DMS53 treated with DMSO at 0.1 percent for 48 hours (cell line): ENCODE measurements around the gene RAD23A.

Source experiments
- DNase-seq: peaks from one replicate; lab custom pipeline; 2025; ENCODE audit not compliant: unreplicated experiment; lab: John Stamatoyannopoulos, UW

Gene RAD23A

DNA sequence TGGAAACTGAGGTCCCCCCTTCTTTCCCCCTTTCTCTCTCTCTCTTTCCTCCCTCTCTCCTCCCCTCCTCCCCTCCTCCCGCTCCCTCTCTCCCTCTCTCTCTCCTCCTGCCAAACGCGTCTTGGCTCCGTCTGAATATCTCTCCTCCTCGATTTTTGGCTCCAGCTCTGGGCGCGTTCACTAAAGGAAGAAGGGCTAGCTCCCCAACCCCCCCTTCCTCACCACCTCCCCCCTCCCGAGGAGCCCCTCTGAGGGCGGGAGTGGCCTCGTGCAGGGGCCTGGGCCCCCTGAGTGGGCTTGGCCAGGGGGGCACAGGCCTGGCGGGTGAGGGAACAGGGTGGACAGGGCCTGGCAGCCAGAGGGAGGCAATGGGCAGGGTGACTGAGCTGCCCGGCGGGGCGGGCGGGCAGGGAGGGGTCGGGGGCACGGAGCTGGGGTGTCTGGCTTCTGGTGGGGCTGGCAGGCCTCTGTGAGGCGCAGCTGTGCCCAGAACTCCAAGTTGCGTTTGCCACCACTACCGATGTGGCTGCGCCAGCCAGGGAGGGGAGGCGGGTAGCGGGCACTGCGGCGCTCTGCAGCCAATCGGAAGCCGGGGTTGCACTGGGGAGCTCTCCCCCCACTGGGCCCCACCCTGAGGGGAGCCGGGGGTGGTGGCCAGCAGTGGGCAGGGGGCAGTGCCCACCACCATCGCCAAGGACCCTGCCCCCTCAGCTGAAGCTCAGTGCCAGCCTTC lies 56.7 kb downstream of the RAD23A start:
- no peak for DNase-seq

DNA sequence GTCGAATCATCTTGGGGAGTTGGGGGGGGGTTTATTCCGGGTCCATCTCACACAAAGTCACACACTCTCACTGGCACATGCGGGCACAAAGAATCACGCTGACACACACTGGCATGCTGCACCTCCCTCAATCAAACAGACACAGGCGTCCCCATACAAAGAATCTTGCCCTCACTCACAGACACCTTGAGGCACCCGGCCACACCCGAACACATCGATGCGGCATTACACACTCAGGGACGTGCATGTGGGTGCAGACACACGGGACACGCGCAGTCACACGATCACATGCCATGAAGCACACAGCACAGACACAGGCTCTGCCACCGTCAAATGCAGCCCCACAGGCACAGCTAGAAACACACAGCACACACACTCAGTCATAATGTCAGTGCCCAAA lies 57.4 kb downstream of the RAD23A start:
- no peak for DNase-seq
